Ascending aorta (tissue), 2 donors: ENCODE data around the gene KIFC3. TPM values are rescaled to one million over a fixed set of nuclear protein-coding genes. Genes with fewer than 3 reads are reported as not detected.
A peak's percentile ranks its signal among the peaks of the same experiment; 100 is the strongest.

Experiments used
- DNase-seq, 2 donors: peaks; one replicate each; pipeline ENCODE4 v3.0.0-alpha.2; 2019; ENCODE audit warnings: low spot score in 2 of 2
- H3K27ac ChIP-seq, 2 donors: fragments of 200-600 bp; sonication (generic); one replicate each; pipeline ENCODE4 v1.5.1; 2016 to 2017; ENCODE audit warnings: mild to moderate bottlenecking in 1 of 2
- H3K27me3 ChIP-seq: fragments of 200-600 bp; sonication (generic); one replicate; pipeline ENCODE4 v1.5.1; 2017
- H3K36me3 ChIP-seq, 2 donors: fragments of 200-600 bp; sonication (generic); one replicate each; pipeline ENCODE4 v1.5.1; 2016
- H3K4me1 ChIP-seq, 2 donors: fragments of 200-600 bp; sonication (generic); one replicate each; pipeline ENCODE4 v1.5.1; 2016 to 2017; ENCODE audit warnings: mild to moderate bottlenecking in 1 of 2
- H3K4me3 ChIP-seq, 2 donors: fragments of 200-600 bp; sonication (generic); one replicate each; pipeline ENCODE4 v1.5.1; 2016 to 2017; ENCODE audit warnings: mild to moderate bottlenecking in 1 of 2
- H3K9me3 ChIP-seq, 2 donors: fragments of 200-600 bp; sonication (generic); one replicate each; pipeline ENCODE4 v1.5.1; 2016
- CTCF ChIP-seq, 3 experiments: fragments of 200-600 bp in 2 of 3; fragments of 450-650 bp in 1 of 3; sonication (generic) in 2 of 3; IDR thresholded peaks; one replicate each; pipeline ENCODE4 v1.5.1; 2016 to 2019; ENCODE audit warnings: antibody characterized with exemption in 3 of 3, mild to moderate bottlenecking in 1 of 3, moderate library complexity in 1 of 3
- intact Hi-C: fragments of 100-400 bp; cut with DNase I; formaldehyde crosslinking; loops from one replicate; pipeline ENCODE4 v1.15.1; 2023
- total RNA-seq: library from RNA; depleted of rRNA; stranded (reverse); fragments of >200 nt; gene quantifications from one replicate; pipeline ENCODE4 v1.1.0, GENCODE V29; 2016

The KIFC3 gene
- total RNA-seq, 1 donor from 2014 or later, result 54.9 TPM

GRCh38 chr16:57738844-57739243 is 63.4 kb downstream of the KIFC3 start:
- H3K27me3 ChIP-seq, result no peaks in the 10 kb centered on the region
- no peak overlapping the region for H3K4me3 ChIP-seq
- peaks cover 2 to 4% of the 10 kb centered on the region in 2 donors for H3K36me3 ChIP-seq
- no peak for DNase-seq
- peaks cover 9 to 18% of the 10 kb centered on the region in 2 donors for H3K4me1 ChIP-seq
- no peak for TF ChIP-seq CTCF (IDR thresholded peaks at IDR 0.05)
- H3K27ac ChIP-seq, result no peak overlapping the region
- no peaks in the 10 kb centered on the region for H3K9me3 ChIP-seq
- intact Hi-C loops, result loop anchor here (10.0 kb wide), 5 partner anchors 294 to 1314 kb away; partner anchors contain the start of genes AMFR, ARL2BP, CIAPIN1 and COQ9

GRCh38 chr16:57736419-57737351 is 65.6 kb downstream of the KIFC3 start:
- intact Hi-C loops, result loop anchor here (10.0 kb wide), 5 partner anchors 292 to 1312 kb away; partner anchors contain the start of genes AMFR, ARL2BP, CIAPIN1 and COQ9
- peaks cover 9 to 18% of the 10 kb centered on the region in 2 donors for H3K4me1 ChIP-seq
- no peaks in the 10 kb centered on the region for H3K9me3 ChIP-seq
- H3K36me3 ChIP-seq, result no peaks in the 10 kb centered on the region
- H3K27ac ChIP-seq, result peak overlapping the region; percentile 64 to 68
- H3K4me3 ChIP-seq, result peak overlapping the region; percentile 82 to 91
- DNase-seq, result no peak
- H3K27me3 ChIP-seq, result no peaks in the 10 kb centered on the region
- TF ChIP-seq CTCF (IDR thresholded peaks at IDR 0.05), result no peak

- Histone ChIP-seq H3K27me3 (no peaks in the 10 kb centered on the region), H3K9me3 (no peaks in the 10 kb centered on the region), H3K4me3 (peak within 1 kb of the TSS; percentile 82 to 91), H3K4me1 (peaks cover 9 to 18% of the 10 kb centered on the region in 2 donors), H3K27ac (peak within 1 kb of the TSS; percentile 79 to 88), H3K36me3 (no peaks in the 10 kb centered on the region)
- TF ChIP-seq CTCF (IDR thresholded peaks at IDR 0.05), result no peak
- no peak for DNase-seq
- intact Hi-C loops, result loop anchor here (1.0 to 10.0 kb wide), 10 partner anchors 21 to 1311 kb away; partner anchors contain the start of genes AMFR, ARL2BP, CCDC102A and CFAP20
Measured at GRCh38 chr16:57735755-57736418, 66.4 kb downstream of the KIFC3 start, which contains the start of gene KATNB1. KATNB1 (plus strand) TSS chr16:57735770; CDS start chr16:57737244, 1,474 bp downstream.

- no peaks in the 10 kb centered on the region for H3K36me3 ChIP-seq
Measured at GRCh38 chr16:57734925-57735754, 67.2 kb downstream of the KIFC3 start.

More at GRCh38 chr16:57734925-57735754, 67.2 kb downstream of the KIFC3 start:
- peak overlapping the region; percentile 82 to 91 for H3K4me3 ChIP-seq
- H3K4me1 ChIP-seq, result peaks cover 9 to 18% of the 10 kb centered on the region in 2 donors
- TF ChIP-seq CTCF (IDR thresholded peaks at IDR 0.05), result no peak
- H3K27ac ChIP-seq, result peak overlapping the region; percentile 79 to 88
- no peaks in the 10 kb centered on the region for H3K27me3 ChIP-seq
- DNase-seq, result peak; percentile 99 to 100
- intact Hi-C loops, result loop anchor here (1.0 to 10.0 kb wide), 11 partner anchors 22 to 1310 kb away; partner anchors contain the start of genes AMFR, ARL2BP, CCDC102A and CFAP20
- H3K9me3 ChIP-seq, result no peaks in the 10 kb centered on the region
